Small intestine (tissue), 7 donors: ENCODE results near the gene CGB5. TPM values are rescaled to one million over a fixed set of nuclear protein-coding genes. Genes with fewer than 3 reads are reported as not detected.
"Not testable (repeated sequence)": the region's sequence is repeated elsewhere in the genome, so short reads cannot be mapped to it uniquely, and the experiment has no call there.

Experiments
- DNase-seq, 2 donors: peaks; one replicate each; pipeline versions ENCODE4 v3.0.0 to v3.0.0-alpha.2; 2013
- FAIRE-seq: peaks from 2 replicates; lab custom pipeline; 2012; peaks lifted over from hg19 to GRCh38; lab: Jason Lieb, UNC
- H3K27ac ChIP-seq, 3 donors: one replicate each; pipeline ENCODE4 v1.5.1; 2013; ENCODE audit warnings: low read length in 2 of 3, mild to moderate bottlenecking in 2 of 3, control low read depth in 1 of 3, inconsistent platforms in 1 of 3, low read depth in 1 of 3, moderate library complexity in 1 of 3
- H3K27me3 ChIP-seq, 3 donors: one replicate each; pipeline ENCODE4 v1.6.1; 2013; ENCODE audit warnings: low read length in 3 of 3, inconsistent platforms in 1 of 3; ENCODE audit not compliant: control insufficient read depth in 3 of 3, insufficient read depth in 3 of 3
- H3K36me3 ChIP-seq, 3 donors: one replicate each; pipeline ENCODE4 v1.6.1; 2013; ENCODE audit warnings: low read length in 3 of 3, inconsistent platforms in 1 of 3, low read depth in 1 of 3, mild to moderate bottlenecking in 1 of 3, moderate library complexity in 1 of 3; ENCODE audit not compliant: control insufficient read depth in 3 of 3, insufficient read depth in 2 of 3
- H3K4me1 ChIP-seq, 3 donors: one replicate each; pipeline ENCODE4 v1.6.1; 2013; ENCODE audit warnings: low read length in 2 of 3, inconsistent platforms in 1 of 3, low read depth in 1 of 3, mild to moderate bottlenecking in 1 of 3, moderate library complexity in 1 of 3; ENCODE audit not compliant: control insufficient read depth in 3 of 3, insufficient read depth in 2 of 3
- H3K4me3 ChIP-seq, 3 donors: one replicate each; pipeline ENCODE4 v1.5.1; 2013; ENCODE audit warnings: low read length in 3 of 3, control low read depth in 1 of 3, inconsistent platforms in 1 of 3, low read depth in 1 of 3, mild to moderate bottlenecking in 1 of 3, moderate library complexity in 1 of 3
- H3K9me3 ChIP-seq, 2 donors: one replicate each; pipeline ENCODE4 v1.6.1; 2013; ENCODE audit warnings: low read depth in 1 of 2, low read length in 1 of 2; ENCODE audit not compliant: control insufficient read depth in 2 of 2, insufficient read depth in 1 of 2
- WGBS, 3 donors: extraction: QIAGEN DNeasy Blood & Tissue Kit; methylation state at CpG; one replicate each; pipeline ENCODE4 v1.1.7; 2013; 5-methylcytosine and 5-hydroxymethylcytosine counted together
- polyA plus RNA-seq, 4 donors: library from polyadenylated mRNA; stranded (reverse) in 3 of 4; unstranded in 1 of 4; fragments of 200-250 nt in 3 of 4; fragments of 120-200 nt in 1 of 4; gene quantifications; one replicate each; pipeline versions ENCODE4 v1.2.1 to v1.2.3, GENCODE V29; 2013
- donor health status: healthy with polysubstance abuse.
- donor health status: control.
- donor health status: control.
- donor health status: Bipolar disorder and iron deficiency.
- donor health status: healthy.

The CGB5 gene
- polyA plus RNA-seq, 4 donors: 0.09 TPM; not detected in 3

DNA sequence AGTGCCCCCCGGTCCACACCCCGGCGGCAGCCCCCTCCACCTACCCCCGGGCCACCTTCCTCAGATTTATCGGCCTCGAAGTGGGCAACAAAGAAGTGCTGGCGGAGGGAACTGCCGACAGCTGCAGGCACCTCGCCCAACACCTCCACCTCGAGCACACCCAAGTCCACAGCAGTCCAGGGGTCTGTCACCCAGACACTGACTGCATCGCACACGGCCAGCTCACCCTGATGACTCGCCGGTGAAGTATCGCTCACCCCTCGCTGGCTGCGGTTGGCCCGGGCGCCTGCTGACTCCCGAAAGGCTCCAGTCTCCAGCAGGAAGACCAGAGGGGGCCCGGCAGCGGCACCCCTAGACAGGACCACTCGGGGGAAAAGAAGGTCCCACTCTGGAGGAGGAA lies 18.0 kb upstream of the CGB5 start:
- not testable (repeated sequence) for H3K4me1 ChIP-seq, H3K36me3 ChIP-seq, DNase-seq, H3K27ac ChIP-seq, FAIRE-seq, H3K9me3 ChIP-seq, H3K4me3 ChIP-seq
- peaks cover 0 to 16% (median 0%) of the 10 kb centered on the region in 3 donors for H3K27me3 ChIP-seq
- WGBS, 3 donors: 77 to 82% (median 78%) methylated on average over 17 to 23 of the region's 23 CpGs

- not testable (repeated sequence) for H3K4me3 ChIP-seq, H3K4me1 ChIP-seq, H3K27me3 ChIP-seq, H3K36me3 ChIP-seq, DNase-seq, H3K9me3 ChIP-seq, H3K27ac ChIP-seq, FAIRE-seq
- 64 to 74% (median 64%) methylated on average over 5 to 9 of the region's 9 CpGs for WGBS, 3 donors
Observed at GRCh38 chr19:49028686-49029085, 15.0 kb upstream of the CGB5 start.

DNA sequence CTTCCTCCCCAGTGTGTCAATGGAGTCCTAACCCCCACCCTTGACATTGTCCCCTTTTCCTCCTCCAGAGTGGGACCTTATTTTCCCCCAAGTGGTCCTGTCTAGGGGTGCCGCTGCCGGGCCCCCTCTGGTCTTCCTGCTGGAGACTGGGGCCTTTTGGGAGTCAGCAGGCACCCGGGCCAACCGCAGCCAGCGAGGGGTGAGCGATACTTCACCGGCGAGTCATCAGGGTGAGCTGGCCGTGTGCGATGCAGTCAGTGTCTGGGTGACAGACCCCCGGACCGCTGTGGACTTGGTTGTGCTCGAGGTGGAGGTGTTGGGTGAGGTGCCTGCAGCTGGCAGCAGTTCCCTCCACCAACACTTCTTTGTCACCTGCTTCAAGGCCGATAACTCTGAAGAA lies 13.9 kb upstream of the CGB5 start:
- 83 to 90% (median 85%) methylated on average over 11 to 14 of the region's 14 CpGs for WGBS, 3 donors
- H3K4me3 ChIP-seq, H3K27me3 ChIP-seq, H3K27ac ChIP-seq, H3K9me3 ChIP-seq, H3K4me1 ChIP-seq, H3K36me3 ChIP-seq, DNase-seq, FAIRE-seq: not testable (repeated sequence)

DNA sequence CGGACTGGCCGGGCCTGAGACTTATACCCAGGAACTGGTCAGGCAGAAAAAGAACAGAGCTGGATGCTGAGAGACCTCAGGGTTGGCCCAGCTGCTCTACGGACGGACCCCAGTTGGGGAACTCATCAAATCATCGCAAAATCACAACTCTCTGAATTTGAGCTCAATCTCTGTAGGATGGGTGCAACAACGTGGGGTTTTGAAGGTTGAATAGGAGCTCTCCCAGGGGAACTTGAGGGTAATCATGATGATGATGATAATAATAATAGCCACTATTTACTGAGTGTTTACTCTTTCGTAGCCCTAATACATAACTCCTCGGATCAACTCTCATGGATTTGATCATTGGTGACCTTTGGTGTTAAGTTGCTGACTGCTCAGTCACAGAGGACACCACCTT lies 13.3 kb upstream of the CGB5 start:
- H3K27me3 ChIP-seq, H3K4me3 ChIP-seq, DNase-seq, FAIRE-seq, H3K27ac ChIP-seq, H3K9me3 ChIP-seq, H3K36me3 ChIP-seq, H3K4me1 ChIP-seq: not testable (repeated sequence)
- 87 to 91% (median 90%) methylated on average over 2 to 5 of the region's 8 CpGs for WGBS, 3 donors

GRCh38 chr19:49031642-49032301 lies 11.9 kb upstream of the CGB5 start, which contains the start of gene CGB2:
CGB2 (plus strand) TSS chr19:49031890; CDS start chr19:49032096, 206 bp downstream.
- FAIRE-seq, H3K9me3 ChIP-seq, H3K27ac ChIP-seq: not testable (repeated sequence)

GRCh38 chr19:49036815-49037214 lies 6.8 kb upstream of the CGB5 start, which contains the start of gene CGB1:
CGB1 (minus strand) TSS chr19:49036895; CDS start chr19:49036711, 184 bp downstream.
- not testable (repeated sequence) for FAIRE-seq, H3K27ac ChIP-seq
- WGBS, 3 donors: 50 to 53% (median 53%) methylated on average over 16 to 18 of the region's 18 CpGs

More at GRCh38 chr19:49031642-49032301, 11.9 kb upstream of the CGB5 start, which contains the start of gene CGB2:
- peak in 1 of 2 donors; percentile 17 for DNase-seq
- not testable (repeated sequence) for H3K36me3 ChIP-seq, H3K27me3 ChIP-seq, H3K4me1 ChIP-seq, H3K4me3 ChIP-seq
- 20 to 31% (median 26%) methylated on average over 28 of the region's 28 CpGs for WGBS, 3 donors

GRCh38 chr19:49038111-49038510 lies 5.5 kb upstream of the CGB5 start:
- H3K27ac ChIP-seq, H3K4me3 ChIP-seq, H3K9me3 ChIP-seq, H3K27me3 ChIP-seq, FAIRE-seq, H3K36me3 ChIP-seq, H3K4me1 ChIP-seq, DNase-seq: not testable (repeated sequence)
- 83 to 91% (median 85%) methylated on average over 5 to 8 of the region's 8 CpGs for WGBS, 3 donors

More at GRCh38 chr19:49036815-49037214, 6.8 kb upstream of the CGB5 start, which contains the start of gene CGB1:
- not testable (repeated sequence) for H3K4me3 ChIP-seq, H3K36me3 ChIP-seq, H3K9me3 ChIP-seq, H3K4me1 ChIP-seq, DNase-seq, H3K27me3 ChIP-seq

DNA sequence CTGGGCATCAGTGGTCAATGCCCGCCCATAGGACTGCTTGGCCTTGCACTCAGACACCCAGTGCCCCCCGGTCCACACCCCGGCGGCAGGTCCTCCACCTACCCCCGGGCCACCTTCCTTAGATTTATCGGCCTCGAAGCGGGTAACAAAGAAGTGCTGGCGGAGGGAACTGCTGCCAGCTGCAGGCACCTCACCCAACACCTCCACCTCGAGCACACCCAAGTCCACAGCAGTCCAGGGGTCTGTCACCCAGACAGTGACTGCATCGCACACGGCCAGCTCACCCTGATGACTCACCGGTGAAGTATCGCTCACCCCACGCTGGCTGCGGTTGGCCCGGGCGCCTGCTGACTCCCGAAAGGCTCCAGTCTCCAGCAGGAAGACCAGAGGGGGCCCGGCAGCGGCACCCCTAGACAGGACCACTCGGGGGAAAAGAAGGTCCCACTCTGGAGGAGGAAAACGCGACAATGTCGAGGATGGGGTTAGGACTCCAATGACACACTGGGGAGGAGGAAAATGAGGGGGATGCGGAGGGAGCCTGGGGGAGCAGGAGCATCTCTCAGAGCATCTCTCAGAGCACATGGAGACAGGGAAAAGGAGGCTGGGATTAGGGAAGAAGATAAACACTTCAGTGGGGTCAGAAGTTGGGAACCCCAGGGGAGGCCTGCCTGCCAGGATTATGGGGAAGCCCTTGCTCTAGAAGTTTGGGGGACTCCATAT lies 4.9 kb upstream of the CGB5 start:
- H3K9me3 ChIP-seq, H3K4me1 ChIP-seq, H3K27me3 ChIP-seq, H3K27ac ChIP-seq, DNase-seq, H3K36me3 ChIP-seq, H3K4me3 ChIP-seq, FAIRE-seq: not testable (repeated sequence)
- 75 to 85% (median 84%) methylated on average over 22 to 26 of the region's 26 CpGs for WGBS, 3 donors
